ENCODE measurements around the gene ZNF555. TPM values are rescaled to one million over a fixed set of nuclear protein-coding genes. Genes with fewer than 3 reads are reported as not detected.

The ZNF555 gene
- total RNA-seq, 1 donor from 2014 or later: 15.7 TPM

Other genes starting within 250 kb of the ZNF555 start
- 1.6 TPM for gene GNG7, start 138.8 kb upstream of the ZNF555 start, total RNA-seq
- gene DIRAS1, start 120.1 kb upstream of the ZNF555 start, total RNA-seq: 1.6 TPM
- gene SLC39A3, start 101.5 kb upstream of the ZNF555 start, total RNA-seq: 8.4 TPM
- 25.6 TPM for gene SGTA, start 58.2 kb upstream of the ZNF555 start, total RNA-seq
- 34.4 TPM for gene THOP1, start 56.0 kb upstream of the ZNF555 start, total RNA-seq
- gene ZNF554, start 21.6 kb upstream of the ZNF555 start, total RNA-seq: 8.4 TPM
- 19.3 TPM for gene ZNF556, start 25.9 kb downstream of the ZNF555 start, total RNA-seq
- gene ZNF57, start 59.5 kb downstream of the ZNF555 start, total RNA-seq: 4.2 TPM
- 8.4 TPM for gene ZNF77, start 103.5 kb downstream of the ZNF555 start, total RNA-seq
- gene TLE6, start 136.1 kb downstream of the ZNF555 start, total RNA-seq: not detected
- gene TLE2, start 187.8 kb downstream of the ZNF555 start, total RNA-seq: 9.4 TPM
- gene TLE5, start 221.0 kb downstream of the ZNF555 start, total RNA-seq: 98.1 TPM